HG03103 (cell line): ENCODE data around the gene ADARB2.

Experiments used
- ATAC-seq: cut with Tn5 transposase; IDR thresholded peaks from one replicate; pipeline ENCODE4 v1.9.1; 2021; ENCODE audit warnings: low read depth; ENCODE audit not compliant: unreplicated experiment

The ADARB2 gene

GRCh38 chr10:1736144-1736971, 967 bp downstream of the ADARB2 start:
- no peak for ATAC-seq

- no peak for ATAC-seq
Measured at GRCh38 chr10:1735562-1735961, 1.8 kb downstream of the ADARB2 start.

- no peak for ATAC-seq
Measured at GRCh38 chr10:1734288-1734687, 3.0 kb downstream of the ADARB2 start.

DNA sequence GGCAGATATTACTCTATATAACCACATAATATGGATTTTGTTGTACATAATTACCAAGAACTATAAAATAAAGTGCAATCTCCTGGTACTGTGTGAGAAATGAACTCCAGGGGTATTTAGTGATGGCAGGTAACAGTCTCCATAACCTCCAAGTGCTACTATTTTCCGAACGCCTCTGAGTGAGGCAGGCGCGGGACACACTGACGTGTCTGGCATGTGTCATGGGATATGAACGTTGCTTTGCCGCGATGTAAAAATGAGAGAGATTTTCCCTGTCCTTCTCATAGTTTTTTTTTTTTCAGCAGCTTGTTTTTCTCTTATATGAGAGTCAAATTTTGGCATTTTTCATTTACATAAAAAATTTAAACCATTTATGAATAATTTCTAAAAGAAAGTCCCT, 3.6 kb downstream of the ADARB2 start:
- no peak for ATAC-seq

GRCh38 chr10:1732564-1732996, 4.7 kb downstream of the ADARB2 start:
- no peak for ATAC-seq

DNA sequence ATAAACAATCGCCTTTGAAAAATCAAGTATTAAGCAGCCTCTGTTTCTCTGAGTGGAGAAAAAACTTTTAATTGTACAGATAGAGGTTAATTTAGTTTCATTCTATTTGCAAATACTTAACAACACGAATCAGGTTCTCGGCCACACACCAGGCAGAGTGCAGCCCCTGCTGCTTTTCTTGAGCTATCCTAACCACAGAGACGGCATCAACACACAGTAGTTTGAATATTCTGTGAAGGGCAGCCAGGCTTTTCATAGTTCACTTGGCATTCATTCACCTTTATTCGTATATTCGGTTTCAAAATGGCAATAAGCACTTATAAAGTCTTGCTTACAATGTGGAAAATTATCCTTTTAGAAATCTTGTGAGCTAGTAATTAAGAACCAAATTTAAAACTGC, 5.7 kb downstream of the ADARB2 start:
- no peak for ATAC-seq

- no peak for ATAC-seq
Measured at GRCh38 chr10:1729751-1730150, 7.6 kb downstream of the ADARB2 start.

DNA sequence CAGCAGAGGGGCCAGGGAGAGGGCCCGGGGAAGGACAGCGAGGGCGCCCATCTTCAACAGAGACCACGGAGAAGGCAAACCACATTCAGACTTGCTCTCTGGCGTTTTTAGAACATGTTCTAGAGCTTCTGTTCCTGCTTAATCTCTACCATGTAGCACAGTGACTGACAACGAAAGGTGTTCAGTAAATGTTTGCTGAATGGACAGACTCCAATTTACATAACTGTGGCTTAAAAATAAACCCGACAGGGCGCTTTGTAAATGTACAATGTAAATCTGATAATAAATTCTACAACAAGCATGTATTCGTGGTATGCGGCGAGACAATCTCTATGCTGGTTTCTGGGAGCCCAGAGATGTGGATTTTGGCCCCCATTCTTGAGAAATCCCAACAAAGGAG, 10.5 kb downstream of the ADARB2 start:
- ATAC-seq: no peak

GRCh38 chr10:1724921-1725488, 12.3 kb downstream of the ADARB2 start:
- no peak for ATAC-seq

GRCh38 chr10:1716839-1717238, 20.5 kb downstream of the ADARB2 start:
- ATAC-seq: no peak

GRCh38 chr10:1715821-1716220, 21.5 kb downstream of the ADARB2 start:
- peak; percentile 82 for ATAC-seq

DNA sequence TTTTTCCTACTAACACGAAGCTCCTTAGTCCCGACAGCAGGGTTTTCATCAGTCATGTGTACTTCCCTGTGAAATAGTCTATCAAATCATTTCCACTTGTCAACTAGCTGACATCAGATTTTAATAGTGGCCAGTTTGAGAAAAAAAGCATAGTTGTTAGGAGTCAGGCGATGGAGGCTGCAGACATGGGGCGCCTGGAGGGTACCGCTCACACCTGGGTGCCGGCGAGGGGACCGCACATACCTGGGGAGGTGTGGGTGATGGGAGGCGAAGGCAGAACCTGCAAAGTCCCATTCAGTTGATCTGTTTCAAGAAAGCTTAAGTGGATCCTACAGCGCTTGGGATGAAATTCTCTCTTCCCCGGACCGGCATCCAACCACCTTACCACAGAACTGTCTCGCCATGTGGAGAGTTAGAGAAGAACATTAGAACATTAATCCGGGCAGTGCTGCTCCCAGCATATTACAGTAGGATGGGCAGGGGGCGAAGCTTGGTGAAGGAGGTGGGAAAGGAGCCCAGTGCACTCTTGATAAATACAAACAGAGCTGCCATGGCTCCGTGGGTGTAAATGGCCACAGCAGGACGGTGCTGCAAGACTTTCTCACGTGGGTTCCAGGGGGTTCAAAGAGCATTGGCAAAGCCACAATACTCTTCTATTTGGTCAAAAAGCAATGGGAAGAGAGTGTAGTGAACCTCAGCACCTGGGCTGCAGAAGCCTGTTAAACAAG, 24.2 kb downstream of the ADARB2 start:
- ATAC-seq: no peak

GRCh38 chr10:1712314-1712713, 25.0 kb downstream of the ADARB2 start:
- ATAC-seq: no peak

GRCh38 chr10:1709161-1709560, 28.2 kb downstream of the ADARB2 start:
- ATAC-seq: no peak

DNA sequence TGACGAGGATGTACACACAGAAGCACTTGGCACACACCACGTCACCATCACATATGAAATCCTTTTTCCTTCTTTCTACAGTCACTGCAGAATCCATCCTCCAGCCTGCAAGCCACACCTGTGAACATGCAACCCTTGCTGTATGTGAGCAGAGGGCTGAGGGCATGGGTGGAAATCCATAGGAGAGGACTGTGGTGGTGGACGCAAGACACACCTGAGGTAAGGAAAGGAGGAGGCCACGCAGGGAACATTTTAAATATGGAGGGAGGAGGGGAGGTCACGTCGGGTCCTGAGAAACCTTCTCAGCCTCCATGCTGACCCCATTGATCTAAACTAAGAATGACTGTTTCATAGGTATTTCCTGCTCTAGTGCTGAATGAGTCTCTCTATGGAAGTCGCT, 28.6 kb downstream of the ADARB2 start:
- no peak for ATAC-seq

DNA sequence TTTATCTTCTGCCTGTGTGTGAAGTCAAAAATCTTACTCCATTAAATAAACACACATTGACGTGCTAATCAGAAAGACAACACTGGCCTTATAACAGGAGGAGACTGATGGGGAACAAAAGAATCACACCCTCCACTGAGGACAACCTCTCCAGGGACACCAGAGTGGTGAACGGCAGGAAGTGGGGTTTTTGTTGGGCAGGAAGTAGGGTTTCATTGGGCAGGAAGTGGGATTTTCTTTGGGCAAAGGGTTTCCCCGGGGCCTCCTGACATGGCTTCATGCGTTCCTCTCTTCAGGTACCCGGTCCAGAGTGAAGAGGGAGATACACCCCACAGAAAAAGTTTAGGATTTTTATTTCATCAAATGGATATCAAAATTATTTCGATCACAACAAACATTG, 30.6 kb downstream of the ADARB2 start:
- ATAC-seq: no peak

- ATAC-seq: no peak
Measured at GRCh38 chr10:1706256-1706655, 31.1 kb downstream of the ADARB2 start.

- no peak for ATAC-seq
Measured at GRCh38 chr10:1698185-1698584, 39.1 kb downstream of the ADARB2 start.

DNA sequence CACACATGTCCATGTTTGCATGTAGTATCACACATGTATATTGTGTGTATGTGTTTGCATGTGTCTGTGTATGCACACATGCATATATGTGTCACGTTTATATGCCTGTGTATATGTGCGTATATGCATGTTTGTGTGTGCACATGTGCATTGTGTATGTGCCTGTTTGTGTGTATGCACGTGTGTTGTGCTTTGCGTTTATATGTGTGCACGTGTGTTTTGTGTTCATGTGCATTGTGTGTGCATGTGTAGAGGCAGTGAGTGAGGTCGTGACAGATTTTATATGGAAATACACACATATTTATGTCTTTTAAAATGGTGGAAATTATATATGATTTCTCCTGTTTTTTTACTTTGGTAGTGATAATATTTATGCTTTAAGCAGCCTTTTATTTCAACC, 41.2 kb downstream of the ADARB2 start:
- no peak for ATAC-seq

DNA sequence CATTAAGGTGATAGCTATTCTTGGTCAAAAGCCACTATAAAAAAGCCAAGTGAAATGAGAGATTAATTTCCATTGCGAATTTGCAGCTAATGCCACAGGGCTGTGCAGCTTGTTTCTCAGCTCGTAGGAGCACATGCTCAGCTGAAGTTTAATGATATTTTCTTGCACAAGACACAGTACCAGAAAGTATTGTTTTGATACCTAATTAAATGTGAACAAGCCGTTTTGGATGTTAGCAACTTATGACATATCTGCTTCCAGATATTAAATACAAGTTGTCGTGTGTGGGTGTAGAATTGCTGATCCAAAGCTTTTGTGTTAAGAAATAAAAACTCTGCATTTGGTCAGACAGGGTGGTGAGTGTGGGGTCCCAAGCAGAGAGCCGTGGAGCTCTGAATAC, 47.2 kb downstream of the ADARB2 start:
- no peak for ATAC-seq

DNA sequence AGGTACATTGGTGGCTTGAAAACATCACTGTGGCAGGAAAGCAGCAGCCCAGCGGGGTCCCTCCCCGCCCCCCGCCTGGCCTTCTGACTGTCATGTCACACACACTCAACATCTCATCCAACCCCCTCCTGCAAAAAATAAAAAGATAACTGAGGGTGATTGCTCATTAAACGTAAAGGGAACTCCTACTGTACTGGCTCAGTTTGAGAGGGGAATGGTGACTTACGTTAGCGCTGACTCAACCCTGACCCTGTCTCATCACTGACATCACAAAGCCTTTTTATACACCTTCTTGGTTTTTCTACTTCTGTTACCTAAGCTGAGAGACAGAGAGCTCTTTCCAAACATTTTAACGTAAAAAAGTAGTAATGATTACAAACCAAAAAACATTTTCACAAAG, 48.8 kb downstream of the ADARB2 start:
- ATAC-seq: no peak
